Fibroblast of pulmonary artery (primary cell): ENCODE measurements around the gene LIN7A.

Experiments
- DNase-seq: peaks from one replicate; pipeline ENCODE4 v3.0.0-alpha.2; 2010; ENCODE audit warnings: low read depth
- H3K4me3 ChIP-seq: replicated peaks from 2 replicates; pipeline ENCODE4 v1.5.1; 2011; ENCODE audit warnings: low read depth, mild to moderate bottlenecking, control low read depth, low read length, moderate library complexity
- TF ChIP-seq, protein P1 (sequence below): IDR thresholded peaks from 2 replicates; pipeline ENCODE4 v1.5.1; 2011; ENCODE audit warnings: mild to moderate bottlenecking, control low read depth, low read length, inconsistent platforms; ENCODE audit errors: missing control alignments

The LIN7A gene

DNA sequence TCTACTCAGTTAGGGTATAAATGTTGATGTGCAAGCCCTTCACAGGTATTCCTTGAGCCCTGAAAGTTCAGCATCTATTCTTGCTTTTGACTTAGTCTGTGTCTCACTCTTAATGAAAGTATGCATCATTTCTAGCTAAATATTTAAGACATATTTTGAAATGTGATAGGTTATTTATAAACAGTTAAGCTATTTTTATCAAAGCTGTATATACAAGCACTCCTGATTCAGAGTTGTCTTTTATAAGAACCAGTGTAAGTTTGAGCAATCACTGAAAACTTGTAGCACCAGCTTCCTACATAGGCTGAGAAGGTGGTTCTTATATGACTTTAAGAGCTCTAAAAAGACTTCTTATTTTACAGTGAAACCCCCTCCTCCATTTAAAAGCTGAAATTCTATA, 122.4 kb downstream of the LIN7A start:
- TF ChIP-seq, protein P1, sequence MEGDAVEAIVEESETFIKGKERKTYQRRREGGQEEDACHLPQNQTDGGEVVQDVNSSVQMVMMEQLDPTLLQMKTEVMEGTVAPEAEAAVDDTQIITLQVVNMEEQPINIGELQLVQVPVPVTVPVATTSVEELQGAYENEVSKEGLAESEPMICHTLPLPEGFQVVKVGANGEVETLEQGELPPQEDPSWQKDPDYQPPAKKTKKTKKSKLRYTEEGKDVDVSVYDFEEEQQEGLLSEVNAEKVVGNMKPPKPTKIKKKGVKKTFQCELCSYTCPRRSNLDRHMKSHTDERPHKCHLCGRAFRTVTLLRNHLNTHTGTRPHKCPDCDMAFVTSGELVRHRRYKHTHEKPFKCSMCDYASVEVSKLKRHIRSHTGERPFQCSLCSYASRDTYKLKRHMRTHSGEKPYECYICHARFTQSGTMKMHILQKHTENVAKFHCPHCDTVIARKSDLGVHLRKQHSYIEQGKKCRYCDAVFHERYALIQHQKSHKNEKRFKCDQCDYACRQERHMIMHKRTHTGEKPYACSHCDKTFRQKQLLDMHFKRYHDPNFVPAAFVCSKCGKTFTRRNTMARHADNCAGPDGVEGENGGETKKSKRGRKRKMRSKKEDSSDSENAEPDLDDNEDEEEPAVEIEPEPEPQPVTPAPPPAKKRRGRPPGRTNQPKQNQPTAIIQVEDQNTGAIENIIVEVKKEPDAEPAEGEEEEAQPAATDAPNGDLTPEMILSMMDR, result no peak
- DNase-seq, result no peak
- H3K4me3 ChIP-seq, result no peak overlapping the region

DNA sequence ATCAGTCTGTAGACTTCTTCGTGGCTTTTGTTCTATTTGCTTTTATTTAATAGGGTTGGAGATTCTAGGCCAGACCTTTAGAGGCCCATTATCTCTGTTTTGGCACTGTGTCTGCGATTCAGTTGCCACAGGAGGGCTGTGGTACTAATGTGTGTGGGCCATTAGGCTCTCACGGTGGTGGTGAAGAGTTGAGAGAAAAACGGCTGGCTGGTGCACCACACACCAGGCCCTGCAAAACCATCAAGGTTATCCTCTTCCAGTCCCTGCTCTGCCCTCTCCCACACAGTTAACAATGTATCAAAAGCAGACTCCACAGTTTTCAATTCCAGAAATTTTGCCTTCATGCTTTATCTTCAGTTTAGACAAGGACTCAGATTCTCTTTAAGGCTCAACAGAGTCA, 123.3 kb downstream of the LIN7A start:
- TF ChIP-seq, protein P1, result no peak

DNA sequence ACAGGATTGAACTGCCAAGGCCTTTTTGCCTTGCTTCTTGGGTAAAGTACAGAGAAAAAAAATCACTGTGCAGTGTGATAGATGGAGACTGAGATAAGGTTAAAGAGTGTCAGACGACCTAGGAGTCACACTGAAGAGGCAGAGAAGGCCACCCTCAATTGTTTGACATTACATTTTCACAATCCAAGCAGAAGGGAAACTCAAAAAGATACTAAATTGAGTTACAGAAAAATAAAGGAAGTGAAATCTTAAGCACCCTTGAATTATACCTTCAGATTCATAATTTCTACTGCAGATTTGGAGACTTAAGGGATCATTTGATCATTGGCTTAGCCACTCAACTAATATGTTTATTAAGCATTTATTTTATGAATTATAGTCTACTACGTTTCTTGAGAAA, 123.9 kb downstream of the LIN7A start:
- no peak overlapping the region for H3K4me3 ChIP-seq
- DNase-seq, result no peak
- TF ChIP-seq, protein P1, result no peak

More for the DNA sequence above, 123.3 kb downstream of the LIN7A start:
- no peak for DNase-seq
- no peak overlapping the region for H3K4me3 ChIP-seq

DNA sequence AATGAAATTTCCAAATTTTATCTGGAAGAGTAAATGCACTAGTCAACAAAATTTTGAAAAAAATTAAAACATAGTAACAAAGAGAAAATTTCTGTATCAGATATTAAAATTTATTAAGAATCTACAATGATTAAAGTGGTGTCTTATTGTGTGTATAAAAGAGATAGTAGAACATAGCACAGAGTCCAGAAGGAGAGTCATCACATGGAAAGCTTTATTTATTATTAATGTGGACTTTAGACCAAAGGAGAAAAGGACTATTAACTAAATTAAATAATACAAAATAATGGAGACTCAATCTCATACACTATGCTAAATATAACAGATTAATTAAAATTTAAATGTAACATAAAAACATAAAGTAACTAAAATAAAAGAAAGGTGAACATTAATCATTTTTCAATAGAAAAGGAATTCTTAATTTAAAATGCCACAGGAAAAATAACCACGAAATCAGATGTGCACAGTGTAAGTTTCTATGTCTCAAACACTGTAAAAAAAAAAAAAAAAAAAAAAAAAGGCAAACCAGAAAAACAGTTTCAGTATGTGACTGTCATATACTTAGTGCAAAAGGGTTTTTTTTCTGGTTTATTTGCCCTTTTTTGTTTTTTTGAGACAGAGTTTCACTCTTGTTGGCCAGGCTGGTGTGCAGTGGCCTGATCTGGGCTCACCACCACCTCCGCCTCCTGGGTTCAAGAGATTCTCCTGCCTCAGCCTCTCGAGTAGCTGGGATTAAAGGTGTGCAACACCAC, 125.6 kb downstream of the LIN7A start:
- H3K4me3 ChIP-seq, result no peak overlapping the region
- DNase-seq, result no peak
- TF ChIP-seq, protein P1, result no peak

DNA sequence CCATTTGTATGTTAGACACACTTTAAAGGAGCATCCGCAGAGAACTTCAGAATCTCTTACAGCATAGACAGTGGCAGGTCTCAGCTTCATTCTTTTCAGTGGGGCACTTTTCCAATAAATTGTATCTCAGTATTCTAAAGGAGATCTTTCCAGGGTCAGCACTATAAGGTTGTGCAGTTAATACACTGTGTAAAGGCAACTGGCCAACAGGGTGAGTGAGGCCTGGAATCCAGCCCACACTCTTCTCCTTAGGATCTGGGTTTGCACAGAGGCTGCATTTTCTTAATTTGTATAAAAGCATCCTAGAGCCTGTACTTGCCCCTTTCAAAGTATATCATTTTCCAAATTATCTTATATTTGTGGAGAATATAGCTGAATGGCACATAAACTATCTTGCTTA, 126.9 kb downstream of the LIN7A start:
- TF ChIP-seq, protein P1, result no peak
- H3K4me3 ChIP-seq, result no peak overlapping the region
- no peak for DNase-seq

DNA sequence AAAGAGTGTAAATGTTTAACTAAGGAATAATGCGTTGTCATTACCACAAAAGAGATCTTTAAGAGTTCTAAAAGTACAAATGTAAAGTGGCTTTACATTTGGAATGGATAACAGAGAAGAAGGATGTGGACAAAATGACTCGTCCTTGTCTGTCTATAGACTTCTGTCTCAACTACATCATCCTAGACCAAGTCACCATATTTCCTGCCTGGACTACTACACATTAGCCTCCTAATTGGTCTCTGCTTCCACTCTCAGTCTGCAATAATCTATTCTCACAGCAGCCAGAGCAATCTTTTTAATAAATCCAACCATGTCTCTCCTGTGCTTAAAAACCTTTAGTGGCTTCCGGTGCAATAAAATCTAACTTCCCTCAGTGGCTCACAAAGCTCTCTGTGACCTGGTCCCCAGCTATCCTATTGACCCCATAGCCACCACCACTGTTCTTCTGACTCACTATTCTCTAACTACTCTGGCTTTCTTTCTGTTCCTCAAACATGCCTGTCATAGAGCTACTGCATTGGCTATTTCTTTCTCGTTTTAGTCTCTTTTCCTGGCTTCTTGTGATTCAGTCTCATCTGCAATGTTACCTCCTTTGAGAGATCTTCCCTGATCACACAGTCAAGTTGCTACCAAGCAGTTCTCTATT, 130.0 kb downstream of the LIN7A start:
- DNase-seq, result no peak
- TF ChIP-seq, protein P1, result no peak
- H3K4me3 ChIP-seq, result no peak overlapping the region

DNA sequence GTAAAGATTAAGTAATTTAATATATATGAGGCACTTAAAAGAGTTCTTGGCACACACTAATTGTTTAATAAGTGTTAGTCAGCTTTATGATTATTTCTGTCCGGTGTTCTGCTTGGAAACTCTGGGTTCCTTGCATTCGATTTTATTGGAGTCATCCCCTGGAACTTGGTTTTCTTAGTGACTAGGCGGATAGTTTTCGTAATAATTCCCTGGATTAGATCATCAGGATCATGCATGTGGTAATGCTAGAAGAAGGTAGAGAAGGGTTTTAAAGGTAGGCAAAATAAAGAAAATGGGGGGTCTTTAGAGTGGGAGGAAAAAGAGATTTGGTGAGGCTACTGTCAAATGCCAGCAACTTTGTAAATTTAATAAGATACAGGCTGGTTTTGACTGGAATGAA, 132.6 kb downstream of the LIN7A start:
- DNase-seq, result no peak
- H3K4me3 ChIP-seq, result no peak overlapping the region
- TF ChIP-seq, protein P1, result no peak
